Muscle layer of duodenum (tissue), 2 donors: Measurements from ENCODE around the gene IFI44.

Experiments
- H3K27ac ChIP-seq: one replicate; pipeline ENCODE4 v1.7.0; 2013; ENCODE audit warnings: mild to moderate bottlenecking, low read length
- H3K27me3 ChIP-seq: one replicate; pipeline ENCODE4 v1.7.0; 2013; ENCODE audit warnings: low read depth, mild to moderate bottlenecking, control low read depth, low read length
- H3K36me3 ChIP-seq, 2 donors: one replicate each; pipeline ENCODE4 v1.7.0; 2013; ENCODE audit warnings: low read length in 2 of 2, control low read depth in 1 of 2, mild to moderate bottlenecking in 1 of 2; ENCODE audit not compliant: insufficient read depth in 2 of 2, control insufficient read depth in 1 of 2
- H3K4me1 ChIP-seq, 2 donors: one replicate each; pipeline ENCODE4 v1.7.0; 2013; ENCODE audit warnings: low read length in 2 of 2, mild to moderate bottlenecking in 2 of 2, control low read depth in 1 of 2, moderate library complexity in 1 of 2; ENCODE audit not compliant: insufficient read depth in 2 of 2, control insufficient read depth in 1 of 2
- H3K4me3 ChIP-seq, 2 donors: one replicate each; pipeline ENCODE4 v1.7.0; 2013; ENCODE audit warnings: low read length in 2 of 2, low read depth in 1 of 2, mild to moderate bottlenecking in 1 of 2
- H3K9me3 ChIP-seq, 2 donors: one replicate each; pipeline ENCODE4 v1.7.0; 2013; ENCODE audit warnings: low read length in 2 of 2, control low read depth in 1 of 2, mild to moderate bottlenecking in 1 of 2; ENCODE audit not compliant: control insufficient read depth in 1 of 2
- donor health status: healthy.

IFI44 gene

DNA sequence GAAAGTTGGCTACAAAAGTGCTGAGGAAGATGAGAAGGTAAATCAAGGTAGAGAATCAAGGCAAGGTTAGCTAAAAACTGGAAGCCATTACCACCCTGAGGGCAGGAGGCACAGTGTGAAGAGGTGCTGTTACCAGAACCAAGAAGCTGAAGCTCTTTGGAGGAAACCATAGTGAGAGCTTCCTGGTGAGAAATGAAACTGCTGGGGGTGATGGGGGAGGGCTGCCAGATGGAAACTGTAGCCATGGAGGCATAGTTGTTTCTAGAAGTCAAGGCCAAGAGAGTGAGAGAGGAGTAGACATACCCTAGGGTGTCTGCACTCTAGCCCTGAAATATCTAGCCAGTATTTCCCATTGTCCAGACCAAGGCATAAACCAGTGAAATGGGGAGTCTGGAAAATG lies 28.7 kb downstream of the IFI44 start:
- H3K4me1 ChIP-seq: no peaks in the 10 kb centered on the region
- H3K27ac ChIP-seq: no peak overlapping the region
- H3K9me3 ChIP-seq: no peaks in the 10 kb centered on the region
- H3K4me3 ChIP-seq: no peak overlapping the region
- H3K27me3 ChIP-seq: no peaks in the 10 kb centered on the region
- no peaks in the 10 kb centered on the region for H3K36me3 ChIP-seq

DNA sequence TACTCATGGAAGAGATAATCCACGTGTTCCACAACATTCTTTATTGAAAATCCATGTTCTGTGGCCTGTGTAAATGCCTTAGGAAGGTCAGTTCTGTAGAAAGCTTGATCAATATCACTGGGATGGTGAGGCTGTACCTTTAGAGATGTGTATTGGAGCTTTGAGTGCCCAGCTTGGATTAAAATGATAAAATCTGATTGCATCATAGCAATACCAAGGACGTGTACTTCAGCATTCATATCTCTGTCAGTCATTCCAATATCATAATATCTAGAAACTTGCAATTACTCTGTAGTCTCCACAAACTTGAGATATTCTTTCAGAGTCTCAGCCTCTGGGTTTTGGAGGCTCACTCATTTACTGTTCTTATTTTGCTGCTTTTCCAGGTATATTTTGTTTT lies 31.6 kb downstream of the IFI44 start:
- H3K4me1 ChIP-seq: no peaks in the 10 kb centered on the region
- no peaks in the 10 kb centered on the region for H3K9me3 ChIP-seq
- H3K4me3 ChIP-seq: no peak overlapping the region
- H3K27me3 ChIP-seq: no peaks in the 10 kb centered on the region
- no peak overlapping the region for H3K27ac ChIP-seq
- no peaks in the 10 kb centered on the region for H3K36me3 ChIP-seq

- Histone ChIP-seq H3K27me3 (no peaks in the 10 kb centered on the region), H3K36me3 (no peaks in the 10 kb centered on the region), H3K4me3 (no peak overlapping the region), H3K4me1 (no peaks in the 10 kb centered on the region), H3K27ac (no peak overlapping the region), H3K9me3 (no peaks in the 10 kb centered on the region)
These were observed 32.9 kb downstream of the IFI44 start for GRCh38 chr1:78682496-78682895.

DNA sequence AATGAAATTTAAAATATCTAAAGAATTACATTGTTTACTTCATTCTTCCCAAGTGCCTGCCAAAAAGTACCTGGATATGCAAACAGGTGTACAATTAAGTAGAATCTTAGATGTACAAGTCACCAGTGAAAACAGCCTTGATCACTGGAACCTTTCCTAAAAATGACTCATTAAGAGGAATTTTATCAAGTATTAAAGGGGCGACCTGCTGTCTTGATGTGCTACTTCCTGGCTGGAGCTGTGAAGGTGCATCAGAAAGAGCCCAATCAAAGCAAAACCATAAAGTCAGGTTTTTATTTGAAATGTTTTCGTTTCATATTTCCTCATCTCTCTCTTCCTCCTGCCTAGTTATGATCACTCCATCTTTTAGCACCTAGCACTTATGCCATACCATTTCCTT lies 33.4 kb downstream of the IFI44 start:
- H3K36me3 ChIP-seq: no peaks in the 10 kb centered on the region
- no peaks in the 10 kb centered on the region for H3K4me1 ChIP-seq
- no peak overlapping the region for H3K4me3 ChIP-seq
- no peak overlapping the region for H3K27ac ChIP-seq
- no peaks in the 10 kb centered on the region for H3K27me3 ChIP-seq
- H3K9me3 ChIP-seq: no peaks in the 10 kb centered on the region

- no peaks in the 10 kb centered on the region for H3K27me3 ChIP-seq
- H3K4me1 ChIP-seq: no peaks in the 10 kb centered on the region
- no peaks in the 10 kb centered on the region for H3K36me3 ChIP-seq
- no peak overlapping the region for H3K4me3 ChIP-seq
- H3K9me3 ChIP-seq: no peaks in the 10 kb centered on the region
- no peak overlapping the region for H3K27ac ChIP-seq
These were observed 37.7 kb downstream of the IFI44 start for GRCh38 chr1:78687315-78687714.

DNA sequence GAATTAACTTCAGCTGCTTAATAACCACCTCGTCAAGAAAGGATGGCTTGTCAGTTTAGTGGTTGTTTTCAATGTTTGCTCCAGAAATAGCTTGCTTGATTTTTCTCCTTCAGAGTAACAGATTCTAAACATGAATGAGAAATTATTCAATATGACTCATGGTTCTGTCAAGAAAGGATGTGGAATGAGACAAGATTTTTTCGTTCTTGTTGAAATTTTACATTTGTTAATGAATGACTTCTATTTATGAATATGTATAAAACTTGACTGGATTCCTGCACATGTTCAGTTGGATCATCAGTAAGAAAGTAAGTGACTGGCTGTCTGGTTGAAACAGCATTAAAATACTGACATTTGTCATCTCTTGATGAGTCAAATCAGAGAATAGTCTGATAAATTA lies 38.3 kb downstream of the IFI44 start:
- no peaks in the 10 kb centered on the region for H3K36me3 ChIP-seq
- H3K27me3 ChIP-seq: no peaks in the 10 kb centered on the region
- no peaks in the 10 kb centered on the region for H3K9me3 ChIP-seq
- H3K4me3 ChIP-seq: no peak overlapping the region
- H3K27ac ChIP-seq: no peak overlapping the region
- no peaks in the 10 kb centered on the region for H3K4me1 ChIP-seq

- Histone ChIP-seq H3K27ac (no peak overlapping the region), H3K36me3 (no peaks in the 10 kb centered on the region), H3K9me3 (no peaks in the 10 kb centered on the region), H3K27me3 (no peaks in the 10 kb centered on the region), H3K4me1 (no peaks in the 10 kb centered on the region), H3K4me3 (no peak overlapping the region)
These were observed 39.1 kb downstream of the IFI44 start for GRCh38 chr1:78688697-78689096.

DNA sequence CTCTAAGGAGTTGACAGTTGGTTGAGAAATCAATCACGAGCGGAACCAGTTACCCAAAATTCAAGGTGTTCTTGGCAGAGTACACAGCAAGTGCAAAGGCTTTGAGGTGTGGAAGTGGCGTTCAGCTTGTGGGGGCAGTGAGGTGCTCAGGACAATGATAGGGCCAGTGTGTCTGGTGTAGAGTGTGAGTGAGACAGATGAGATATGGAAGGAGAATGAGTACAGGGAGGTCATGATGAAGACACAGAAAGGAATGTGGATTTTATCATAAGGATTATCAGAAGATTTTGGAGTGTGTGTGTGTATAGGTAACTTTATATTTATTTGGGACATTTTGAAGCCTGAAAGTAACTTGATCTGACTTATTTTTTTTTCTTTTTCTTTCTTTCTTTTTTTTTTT lies 40.9 kb downstream of the IFI44 start:
- Histone ChIP-seq H3K4me1 (no peaks in the 10 kb centered on the region), H3K4me3 (no peak overlapping the region), H3K9me3 (no peaks in the 10 kb centered on the region), H3K36me3 (no peaks in the 10 kb centered on the region), H3K27ac (no peak overlapping the region), H3K27me3 (no peaks in the 10 kb centered on the region)

- Histone ChIP-seq H3K4me1 (no peaks in the 10 kb centered on the region), H3K27me3 (no peaks in the 10 kb centered on the region), H3K36me3 (no peaks in the 10 kb centered on the region), H3K4me3 (no peak overlapping the region), H3K9me3 (no peaks in the 10 kb centered on the region), H3K27ac (no peak overlapping the region)
These were observed 42.5 kb downstream of the IFI44 start for GRCh38 chr1:78691995-78692747.

- Histone ChIP-seq H3K9me3 (no peaks in the 10 kb centered on the region), H3K4me3 (no peak overlapping the region), H3K4me1 (no peaks in the 10 kb centered on the region), H3K36me3 (no peaks in the 10 kb centered on the region), H3K27ac (no peak overlapping the region), H3K27me3 (no peaks in the 10 kb centered on the region)
These were observed 50.2 kb downstream of the IFI44 start for GRCh38 chr1:78699813-78700212.

DNA sequence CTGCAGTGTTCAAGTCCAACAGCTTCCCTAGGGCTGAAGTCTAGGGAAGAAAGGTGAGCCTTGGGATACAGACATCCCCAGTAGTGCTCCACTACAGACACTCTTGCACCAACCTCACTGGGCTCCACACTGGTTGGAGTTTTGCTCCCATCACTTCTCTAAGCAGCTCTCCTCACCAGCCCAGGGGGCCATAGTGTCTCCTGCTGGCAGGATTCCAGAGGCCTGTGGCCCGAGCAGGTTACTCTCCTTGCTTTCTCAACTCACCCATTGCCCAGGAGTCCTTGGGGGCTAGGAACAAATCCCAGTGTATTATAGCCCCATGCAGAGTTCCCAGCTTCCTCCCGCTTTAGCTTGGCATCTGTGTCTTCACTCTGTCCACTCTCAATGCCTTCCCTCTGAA lies 52.8 kb downstream of the IFI44 start:
- H3K36me3 ChIP-seq: no peaks in the 10 kb centered on the region
- H3K4me3 ChIP-seq: no peak overlapping the region
- H3K27me3 ChIP-seq: no peaks in the 10 kb centered on the region
- no peaks in the 10 kb centered on the region for H3K4me1 ChIP-seq
- no peaks in the 10 kb centered on the region for H3K9me3 ChIP-seq
- H3K27ac ChIP-seq: no peak overlapping the region

GRCh38 chr1:78703806-78704205 lies 54.2 kb downstream of the IFI44 start:
- Histone ChIP-seq H3K27me3 (no peaks in the 10 kb centered on the region), H3K4me1 (no peaks in the 10 kb centered on the region), H3K9me3 (no peaks in the 10 kb centered on the region), H3K27ac (no peak overlapping the region), H3K36me3 (no peaks in the 10 kb centered on the region), H3K4me3 (no peak overlapping the region)
